Esophagus squamous epithelium (tissue), 4 donors: ENCODE data around the gene MXRA8.

Source experiments
- POLR2A ChIP-seq, 4 donors: fragments of 450-650 bp; IDR thresholded peaks; one replicate each; pipeline ENCODE4 v1.6.1; 2017; ENCODE audit warnings: antibody characterized with exemption in 4 of 4, mild to moderate bottlenecking in 4 of 4, moderate library complexity in 3 of 4
- TF ChIP-seq, protein P1 (sequence below), 6 experiments: fragments of 450-650 bp in 4 of 6; fragments of 200-600 bp in 2 of 6; sonication (generic) in 2 of 6; IDR thresholded peaks; one replicate each; pipeline ENCODE4 v1.5.1; 2016 to 2019; ENCODE audit warnings: antibody characterized with exemption in 6 of 6, mild to moderate bottlenecking in 4 of 6, moderate library complexity in 4 of 6

DNA sequence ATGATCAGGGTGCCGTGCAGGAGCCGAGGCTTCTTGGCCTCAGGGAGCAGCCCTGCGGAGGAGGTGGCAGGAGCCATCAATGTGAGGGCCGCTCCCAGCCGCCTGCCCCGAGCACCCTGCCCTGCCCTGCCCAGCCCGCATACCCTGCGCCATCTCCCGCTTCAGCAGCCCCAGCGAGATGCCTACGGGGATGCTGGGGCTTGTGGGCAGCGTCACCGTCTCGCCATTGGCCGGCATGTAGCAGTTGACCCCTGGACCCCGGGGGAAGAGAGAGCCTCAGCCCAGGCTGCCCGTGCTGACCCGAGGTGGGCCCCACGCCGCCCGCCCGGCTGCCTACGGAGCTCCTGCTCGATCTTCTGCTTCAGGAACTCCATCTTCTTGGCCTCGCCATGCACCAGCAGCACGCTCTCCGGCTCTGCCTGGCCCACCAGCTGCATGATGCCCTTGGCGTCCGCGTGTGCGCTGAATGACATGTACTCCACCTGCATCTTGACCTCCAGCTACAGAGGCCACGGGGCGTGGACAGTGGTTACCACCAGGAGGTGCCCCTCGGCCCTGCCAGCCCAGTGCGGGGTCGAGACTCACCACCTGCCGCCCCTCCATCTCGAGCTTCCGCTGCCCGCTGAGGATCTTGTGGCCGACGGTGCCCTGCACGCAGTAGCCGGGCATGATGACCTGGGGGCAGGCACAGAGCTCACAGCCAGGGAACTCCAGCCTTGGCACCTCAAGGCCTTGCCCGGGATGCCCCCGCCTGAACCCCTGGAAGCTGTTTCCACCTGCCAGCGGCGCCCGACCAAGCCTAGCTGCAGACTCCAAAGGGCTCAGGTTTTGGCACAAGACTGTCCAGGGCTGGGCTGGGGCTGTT is 45.7 kb downstream of the MXRA8 start:
- TF ChIP-seq, protein P1, sequence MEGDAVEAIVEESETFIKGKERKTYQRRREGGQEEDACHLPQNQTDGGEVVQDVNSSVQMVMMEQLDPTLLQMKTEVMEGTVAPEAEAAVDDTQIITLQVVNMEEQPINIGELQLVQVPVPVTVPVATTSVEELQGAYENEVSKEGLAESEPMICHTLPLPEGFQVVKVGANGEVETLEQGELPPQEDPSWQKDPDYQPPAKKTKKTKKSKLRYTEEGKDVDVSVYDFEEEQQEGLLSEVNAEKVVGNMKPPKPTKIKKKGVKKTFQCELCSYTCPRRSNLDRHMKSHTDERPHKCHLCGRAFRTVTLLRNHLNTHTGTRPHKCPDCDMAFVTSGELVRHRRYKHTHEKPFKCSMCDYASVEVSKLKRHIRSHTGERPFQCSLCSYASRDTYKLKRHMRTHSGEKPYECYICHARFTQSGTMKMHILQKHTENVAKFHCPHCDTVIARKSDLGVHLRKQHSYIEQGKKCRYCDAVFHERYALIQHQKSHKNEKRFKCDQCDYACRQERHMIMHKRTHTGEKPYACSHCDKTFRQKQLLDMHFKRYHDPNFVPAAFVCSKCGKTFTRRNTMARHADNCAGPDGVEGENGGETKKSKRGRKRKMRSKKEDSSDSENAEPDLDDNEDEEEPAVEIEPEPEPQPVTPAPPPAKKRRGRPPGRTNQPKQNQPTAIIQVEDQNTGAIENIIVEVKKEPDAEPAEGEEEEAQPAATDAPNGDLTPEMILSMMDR (IDR thresholded peaks at IDR 0.05): no peak
- TF ChIP-seq POLR2A (IDR thresholded peaks at IDR 0.05): no peak
